A549 (cell line): ENCODE data around the gene NRXN3. TPM values are rescaled to one million over a fixed set of nuclear protein-coding genes. Genes with fewer than 3 reads are reported as not detected.
A peak's percentile ranks its signal among the peaks of the same experiment; 100 is the strongest.

Experiments
- ATAC-seq, 2 experiments: fragments of 200-7000 bp in 1 of 2; fragments of >200 bp in 1 of 2; cut with Nextera tagmentation in 1 of 2; cut with Tn5 transposase in 1 of 2; 3 replicates each; pipeline versions ENCODE4 v1.8.0 to v1.9.1; 2018 to 2020; ENCODE audit warnings: mild to moderate bottlenecking in 1 of 2, moderate library complexity in 1 of 2
- CTCF ChIA-PET: fragments of 300-600 bp; sonication (Branson Sonifier 250); formaldehyde crosslinking; extraction: SDS; loops from one replicate; lab custom pipeline; 2021; ENCODE audit warnings: antibody characterized with exemption, inconsistent platforms; lab: Yijun Ruan, JAX
- POLR2A ChIA-PET: fragments of 350-600 bp; formaldehyde crosslinking; extraction: SDS; loops from one replicate; lab custom pipeline; 2021; ENCODE audit warnings: antibody characterized with exemption, inconsistent platforms; lab: Yijun Ruan, JAX
- DNase-seq, 2 experiments: peaks; one replicate each; pipeline versions ENCODE4 v3.0.0 to v3.0.0-alpha.2; 2011 to 2016; ENCODE audit warnings: low read depth in 1 of 2, low spot score in 1 of 2
- FAIRE-seq: peaks from 2 replicates; lab custom pipeline; 2011; peaks lifted over from hg19 to GRCh38; lab: Jason Lieb, UNC
- H3K27ac ChIP-seq, 2 experiments: fragments of >200 bp; sonication (Bioruptor Twin); formaldehyde crosslinking; 3 replicates each; pipeline ENCODE4 v1.5.1; 2016 to 2017
- H3K4me1 ChIP-seq: fragments of >200 bp; sonication (Bioruptor Twin); formaldehyde crosslinking; 3 replicates; pipeline ENCODE4 v1.6.1; 2016
- H3K4me2 ChIP-seq: fragments of >200 bp; sonication (Bioruptor Twin); formaldehyde crosslinking; 3 replicates; pipeline ENCODE4 v1.6.1; 2016
- H3K4me3 ChIP-seq: fragments of >200 bp; sonication (Bioruptor Twin); formaldehyde crosslinking; 3 replicates; pipeline ENCODE4 v1.5.1; 2016
- H3K9me3 ChIP-seq: fragments of >200 bp; sonication (Bioruptor Twin); formaldehyde crosslinking; 3 replicates; pipeline ENCODE4 v1.6.1; 2016
- CEBPB ChIP-seq, 2 experiments: fragments of >200 bp in 1 of 2; sonication (Bioruptor Twin) in 1 of 2; formaldehyde crosslinking in 1 of 2; IDR thresholded peaks; 2 replicates each; pipeline ENCODE4 v1.6.1; 2012 to 2016
- CHD4 ChIP-seq: fragments of 200-600 bp; sonication (generic); IDR thresholded peaks from 2 replicates; pipeline ENCODE4 v1.6.1; 2016; ENCODE audit warnings: antibody characterized with exemption, mild to moderate bottlenecking, borderline replicate concordance
- CTCF ChIP-seq: fragments of >200 bp; sonication (Bioruptor Twin); formaldehyde crosslinking; IDR thresholded peaks from 3 replicates; pipeline ENCODE4 v1.5.1; 2016
- EHF ChIP-seq: fragments of 250-450 bp; sonication (Bioruptor Pico); IDR thresholded peaks from 2 replicates; pipeline ENCODE4 v1.5.0; 2020; ENCODE audit warnings: mild to moderate bottlenecking
- EHMT2 ChIP-seq: fragments of 200-600 bp; sonication (generic); IDR thresholded peaks from 2 replicates; pipeline ENCODE4 v1.6.1; 2016; ENCODE audit warnings: antibody characterized with exemption, low read depth, mild to moderate bottlenecking, moderate library complexity
- ESRRA ChIP-seq: fragments of 150-350 bp; IDR thresholded peaks from 2 replicates; pipeline ENCODE4 v1.6.1; 2014; ENCODE audit warnings: mild to moderate bottlenecking, low read length, borderline replicate concordance
- FOSL2 ChIP-seq, 2 experiments: fragments of 450-650 bp in 1 of 2; fragments of >200 bp in 1 of 2; sonication (Bioruptor Twin) in 1 of 2; formaldehyde crosslinking; IDR thresholded peaks; 2 replicates each; pipeline versions ENCODE4 v1.5.0 to v1.6.1; 2016 to 2020; ENCODE audit warnings: mild to moderate bottlenecking in 1 of 2, moderate library complexity in 1 of 2
- HES2 ChIP-seq: fragments of >200 bp; sonication (Bioruptor Twin); formaldehyde crosslinking; IDR thresholded peaks from 2 replicates; pipeline ENCODE4 v1.6.1; 2016
- JUNB ChIP-seq: fragments of >200 bp; sonication (Bioruptor Twin); formaldehyde crosslinking; IDR thresholded peaks from 2 replicates; pipeline ENCODE4 v1.6.1; 2016
- KDM5A ChIP-seq: fragments of 200-600 bp; sonication (generic); IDR thresholded peaks from 2 replicates; pipeline ENCODE4 v1.6.1; 2016; ENCODE audit warnings: antibody characterized with exemption, mild to moderate bottlenecking
- MAFK ChIP-seq: fragments of 450-650 bp; IDR thresholded peaks from 2 replicates; pipeline ENCODE4 v1.6.1; 2014; ENCODE audit not compliant: partially characterized antibody
- NFE2L2 ChIP-seq: fragments of 150-350 bp; conservative IDR thresholded peaks from 2 replicates; pipeline ENCODE4 v1.6.1; 2014; ENCODE audit warnings: low read length
- NR3C1 ChIP-seq: fragments of >200 bp; sonication (Bioruptor Twin); formaldehyde crosslinking; IDR thresholded peaks from 3 replicates; pipeline ENCODE4 v1.6.1; 2017
- PBX3 ChIP-seq: IDR thresholded peaks from 2 replicates; pipeline ENCODE4 v1.6.1; 2012
- RAD21 ChIP-seq, 2 experiments: fragments of >200 bp in 1 of 2; sonication (Bioruptor Twin) in 1 of 2; formaldehyde crosslinking in 1 of 2; IDR thresholded peaks in 1 of 2; conservative IDR thresholded peaks in 1 of 2; 2 replicates in 1 of 2; 3 replicates in 1 of 2; pipeline ENCODE4 v1.6.1; 2012 to 2018; ENCODE audit warnings: inconsistent platforms in 1 of 2
- RCOR1 ChIP-seq: fragments of 150-350 bp; IDR thresholded peaks from 2 replicates; pipeline ENCODE4 v1.6.1; 2014; ENCODE audit warnings: antibody characterized with exemption, low read length, low read depth
- SMC3 ChIP-seq: fragments of >200 bp; sonication (Bioruptor Twin); formaldehyde crosslinking; IDR thresholded peaks from 3 replicates; pipeline ENCODE4 v1.6.1; 2018; ENCODE audit warnings: inconsistent platforms
- TFCP2L1 ChIP-seq: fragments of 250-450 bp; sonication (Bioruptor Pico); IDR thresholded peaks from 2 replicates; pipeline ENCODE4 v1.5.0; 2021; ENCODE audit warnings: mild to moderate bottlenecking
- WGBS: methylation state at CpG from one replicate; pipeline ENCODE4 v1.1.6; 2017; ENCODE audit errors: missing lambda C conversion rate; 5-methylcytosine and 5-hydroxymethylcytosine counted together
- polyA plus RNA-seq, 4 experiments: library from polyadenylated mRNA; depleted of rRNA in 3 of 4; stranded (reverse); fragments of >200 nt; fragmentation: RNase III in 1 of 4; extraction: RNeasy Plus Mini Kit Qiagen cat#74134 plus additional on column Dnase treatment in 1 of 4; gene quantifications; 2 replicates in 3 of 4; 3 replicates in 1 of 4; pipeline ENCODE4 v1.2.3, GENCODE V29; 2011 to 2017

NRXN3 gene
- polyA plus RNA-seq, 2 of the 4 experiments (the other 2 are of a cell fraction): 0.62 to 2.3 TPM

GRCh38 chr14:78141590-78141989, 28.6 kb upstream of the NRXN3 start:
- 16% methylated on average over 2 of the region's 2 CpGs for WGBS
- no peak for FAIRE-seq
- CTCF ChIA-PET: interaction anchor here (1.0 to 1.6 kb wide), 2 partner anchors 425 to 455 kb away, joined by 3 to 8 read pairs; no protein-coding TSS in a partner anchor

GRCh38 chr14:78142998-78143397, 27.2 kb upstream of the NRXN3 start:
- no peak for FAIRE-seq
- POLR2A ChIA-PET: no interaction called here

More at GRCh38 chr14:78141590-78141989, 28.6 kb upstream of the NRXN3 start:
- Histone ChIP-seq H3K27ac (0 out of 6 replicates have a peak overlapping the region, but pooled peaks of 1 of the 2 experiments have one; percentile 13), H3K9me3 (no peaks in the 10 kb centered on the region), H3K4me1 (peaks cover 22% of the 10 kb centered on the region), H3K4me3 (no peak overlapping the region), H3K4me2 (no peak overlapping the region)
- POLR2A ChIA-PET: no interaction called here
- DNase-seq: no peak
- ATAC-seq: no peak
- TF ChIP-seq TFCP2L1 (CRISPR knock-in tag) (no peak), RAD21 (conservative IDR thresholded peaks at IDR 0.05 in 1 of 2, IDR thresholded peaks at IDR 0.05 in 1 of 2) (peak; percentile 5 to 18; a peak in 1 of 5 replicates)

GRCh38 chr14:78143489-78144145, 26.6 kb upstream of the NRXN3 start:
- Histone ChIP-seq H3K27ac (peak overlapping the region; percentile 9 to 66; a peak in 4 of 6 replicates), H3K4me3 (no peak overlapping the region), H3K9me3 (no peaks in the 10 kb centered on the region), H3K4me2 (peak overlapping the region; percentile 45), H3K4me1 (peaks cover 19% of the 10 kb centered on the region)
- POLR2A ChIA-PET: no interaction called here
- FAIRE-seq: no peak
- CTCF ChIA-PET: no interaction called here
- ATAC-seq: peak; percentile 98 to 99
- TF ChIP-seq NFE2L2 (no peak; the same call in 1 of the 2 replicates), KDM5A (no peak), NR3C1 (no peak), MAFK (peak; percentile 72), SMC3 (no peak), CHD4 (no peak), EHMT2 (no peak), FOSL2 (IDR thresholded peaks at IDR 0.05) (peak; percentile 88), FOSL2 (CRISPR knock-in tag; IDR thresholded peaks at IDR 0.05) (peak; percentile 68), CTCF (no peak), HES2 (no peak), JUNB (peak; percentile 82), ESRRA (no peak), EHF (no peak), RAD21 (conservative IDR thresholded peaks at IDR 0.05 in 1 of 2, IDR thresholded peaks at IDR 0.05 in 1 of 2) (no peak), PBX3 (no peak)
- WGBS: 24% methylated on average over 7 of the region's 7 CpGs
- peak; percentile 62 to 73 for DNase-seq

More at GRCh38 chr14:78142998-78143397, 27.2 kb upstream of the NRXN3 start:
- TF ChIP-seq RCOR1: no peak
- TF ChIP-seq CEBPB (IDR thresholded peaks at IDR 0.05): peak; percentile 36 to 42; a peak in 2 of 4 replicates
- peaks cover 19% of the 10 kb centered on the region for H3K4me1 ChIP-seq
- WGBS: 67% methylated on average over 5 of the region's 5 CpGs
- CTCF ChIA-PET: no interaction called here
- peak overlapping the region; percentile 9 to 67; a peak in 5 of 6 replicates for H3K27ac ChIP-seq
- H3K4me2 ChIP-seq: peak overlapping the region; percentile 45
- ATAC-seq: peak in 1 of 2 experiments; percentile 24; a peak in 2 of 6 replicates
- no peaks in the 10 kb centered on the region for H3K9me3 ChIP-seq
- no peak overlapping the region for H3K4me3 ChIP-seq
- no peak for DNase-seq
